ENCODE results near the gene SYNJ2. TPM values are rescaled to one million over a fixed set of nuclear protein-coding genes. Genes with fewer than 3 reads are reported as not detected.

SYNJ2 gene
- total RNA-seq, 3 donors from 2014 or later, result 22.9 to 27.8 (median 24.2) TPM

DNA sequence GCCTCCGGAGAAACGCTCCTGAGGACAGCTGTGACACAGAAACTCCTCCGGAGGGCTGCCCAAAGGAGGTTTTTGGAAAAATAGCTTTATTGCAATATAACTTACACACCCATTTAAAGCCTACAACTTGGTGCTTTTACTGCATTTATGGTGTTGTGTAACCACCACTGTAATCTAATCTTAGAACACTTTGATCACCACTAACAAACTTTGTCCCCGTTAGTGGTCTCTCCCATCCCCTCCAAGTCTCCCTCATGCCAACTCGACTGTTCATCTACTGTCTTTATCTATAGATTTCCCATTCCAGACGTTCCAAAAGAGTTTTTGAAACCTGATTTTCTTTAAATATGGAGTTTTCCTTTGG, 62.8 kb downstream of the SYNJ2 start:
- Mint-ChIP-seq H3K4me3 (no peak overlapping the region), H3K9me3 (no peaks in the 10 kb centered on the region), H3K4me1 (ENCODE audit: low read depth) (peaks cover 32% of the 10 kb centered on the region), H3K27me3 (ENCODE audit: low read depth) (no peaks in the 10 kb centered on the region), H3K36me3 (ENCODE audit: insufficient read depth) (peaks cover 33% of the 10 kb centered on the region)
- ATAC-seq, result no peak
- DNase-seq, result no peak

DNA sequence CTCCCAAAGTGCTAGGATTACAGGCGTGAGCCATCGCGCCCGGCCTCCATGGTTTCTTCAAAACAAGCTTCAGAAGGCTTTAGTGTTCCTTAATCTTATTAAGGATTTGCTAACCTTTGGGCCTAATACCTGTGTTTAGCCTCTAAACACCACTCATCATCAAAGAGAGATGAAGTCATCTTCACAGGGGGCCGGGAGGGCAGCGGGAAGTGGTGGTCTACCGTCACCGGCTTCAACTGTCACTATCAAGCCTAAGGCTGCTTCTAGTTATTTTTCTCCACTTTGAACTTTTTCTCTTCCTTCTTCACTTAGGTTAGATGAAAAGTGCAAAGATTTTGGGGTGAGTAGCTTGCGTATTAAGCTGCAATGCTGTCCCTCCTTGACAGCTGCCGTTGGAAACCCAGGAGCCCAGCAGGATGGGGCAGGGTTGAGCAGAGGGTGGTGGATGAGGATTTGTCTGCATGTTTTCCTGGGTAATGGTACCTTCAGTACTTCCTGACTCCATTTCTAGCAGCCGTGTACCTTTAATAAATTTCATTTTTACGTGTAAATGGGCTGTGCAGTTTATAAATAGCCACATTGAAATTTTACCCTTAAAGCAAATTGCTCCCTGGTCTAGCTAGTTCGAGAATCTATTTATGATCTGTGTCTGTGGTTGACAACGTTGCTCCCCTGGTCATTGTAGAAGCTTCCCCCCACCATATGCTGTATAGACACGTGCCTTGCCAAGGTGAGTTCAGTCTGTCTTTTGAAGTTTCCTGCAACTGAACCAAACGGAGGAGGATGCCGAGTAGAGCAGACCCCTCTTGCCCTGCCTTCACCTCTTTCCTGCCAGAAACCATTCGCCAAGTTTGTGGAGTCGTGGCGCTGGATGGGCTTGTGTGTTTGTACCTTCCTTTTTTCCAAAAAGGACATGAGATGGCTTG, 64.8 kb downstream of the SYNJ2 start:
- Mint-ChIP-seq H3K27me3 (ENCODE audit: low read depth) (no peaks in the 10 kb centered on the region), H3K36me3 (ENCODE audit: insufficient read depth) (peaks cover 29% of the 10 kb centered on the region), H3K9me3 (no peaks in the 10 kb centered on the region), H3K4me3 (peak overlapping the region; percentile 27), H3K4me1 (ENCODE audit: low read depth) (peaks cover 15% of the 10 kb centered on the region)
- ATAC-seq (peak; percentile 49 to 67), DNase-seq (no peak)

DNA sequence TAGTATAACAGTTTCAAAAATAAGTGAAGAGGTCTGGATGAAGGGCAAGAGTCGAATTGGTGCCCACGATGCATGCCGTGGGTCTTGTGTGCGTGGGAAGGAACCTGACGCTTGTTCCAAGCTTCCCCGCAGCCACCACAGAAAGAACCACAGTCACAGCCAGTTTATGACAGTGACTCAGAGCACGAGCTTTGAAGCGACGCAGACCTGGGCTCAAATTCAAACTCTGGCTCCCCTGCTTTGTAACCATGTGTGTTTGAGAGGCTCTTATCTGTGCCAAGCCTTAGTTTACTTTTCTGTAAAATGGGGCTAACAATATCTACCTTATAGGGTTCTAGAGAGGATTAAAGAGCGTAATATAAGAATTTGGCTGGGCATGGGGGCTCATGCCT, 65.5 kb downstream of the SYNJ2 start:
- Mint-ChIP-seq H3K4me3 (peak overlapping the region; percentile 27), H3K27me3 (ENCODE audit: low read depth) (no peaks in the 10 kb centered on the region), H3K36me3 (ENCODE audit: insufficient read depth) (peaks cover 30% of the 10 kb centered on the region), H3K9me3 (no peaks in the 10 kb centered on the region), H3K4me1 (ENCODE audit: low read depth) (peaks cover 15% of the 10 kb centered on the region)
- DNase-seq (peak; percentile 61), ATAC-seq (peak; percentile 89 to 91)

DNA sequence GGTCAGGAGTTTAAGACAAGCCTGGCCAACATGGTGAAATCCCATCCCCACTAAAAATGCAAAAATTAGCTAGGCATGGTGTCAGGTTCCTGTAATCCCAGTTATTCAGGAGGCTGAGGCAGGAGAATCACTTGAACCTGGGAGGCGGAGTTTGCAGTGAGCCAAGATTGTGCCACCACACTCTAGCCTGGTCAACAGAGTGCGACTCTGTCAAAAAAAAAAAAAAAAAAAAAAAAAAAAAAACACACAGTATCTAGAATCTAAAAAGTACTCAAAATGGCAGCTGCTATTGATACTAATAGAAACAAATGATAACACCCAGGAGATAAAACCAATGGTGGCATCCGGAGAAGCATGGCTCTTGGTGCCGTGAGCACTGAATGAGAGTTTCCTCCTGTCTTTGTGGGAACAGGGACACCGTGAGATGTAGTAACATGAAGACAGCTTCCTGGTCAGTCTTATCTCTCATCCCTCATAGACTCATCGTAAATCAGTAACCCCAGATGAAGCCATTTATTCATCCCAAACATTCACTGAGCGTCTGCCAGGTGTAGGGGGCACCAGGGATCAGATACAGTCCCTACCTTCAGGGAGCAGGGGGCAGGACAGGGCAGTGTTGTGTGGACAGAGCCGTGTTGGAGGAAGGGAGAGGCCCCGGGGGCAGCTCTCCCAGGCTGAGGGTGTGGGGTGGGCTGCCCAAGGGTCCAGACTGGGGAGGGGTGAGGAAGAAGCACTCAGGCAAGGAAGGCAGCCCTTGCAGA, 66.1 kb downstream of the SYNJ2 start:
- Mint-ChIP-seq H3K9me3 (no peaks in the 10 kb centered on the region), H3K4me3 (no peak overlapping the region), H3K27me3 (ENCODE audit: low read depth) (no peaks in the 10 kb centered on the region), H3K4me1 (ENCODE audit: low read depth) (peaks cover 20% of the 10 kb centered on the region), H3K36me3 (ENCODE audit: insufficient read depth) (peaks cover 28% of the 10 kb centered on the region)
- ATAC-seq, result no peak
- no peak for DNase-seq

DNA sequence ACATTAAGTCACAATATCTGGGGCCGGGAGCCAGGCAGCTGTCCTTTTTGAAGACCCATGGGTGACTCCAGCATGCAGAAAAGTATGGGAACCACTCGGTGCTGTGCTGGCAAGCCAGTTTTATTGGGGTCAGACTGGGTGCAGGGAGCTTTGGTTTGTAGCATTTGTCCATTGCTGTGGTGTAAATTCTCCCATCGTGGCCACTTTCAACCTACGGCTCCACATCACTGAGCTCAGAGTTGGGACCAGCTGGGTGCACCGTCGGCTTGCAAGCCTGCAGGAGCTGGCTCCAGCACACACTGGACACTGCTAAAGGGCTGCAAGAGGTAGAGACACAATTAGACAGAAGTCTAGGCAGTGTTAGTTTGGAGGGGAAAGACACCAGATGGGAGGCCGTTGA, 66.9 kb downstream of the SYNJ2 start:
- H3K36me3 Mint-ChIP-seq (ENCODE audit: insufficient read depth), result peaks cover 26% of the 10 kb centered on the region
- H3K9me3 Mint-ChIP-seq, result no peaks in the 10 kb centered on the region
- no peak overlapping the region for H3K4me3 Mint-ChIP-seq
- H3K27me3 Mint-ChIP-seq (ENCODE audit: low read depth), result no peaks in the 10 kb centered on the region
- H3K4me1 Mint-ChIP-seq (ENCODE audit: low read depth), result peaks cover 29% of the 10 kb centered on the region
- ATAC-seq (no peak), DNase-seq (no peak)

DNA sequence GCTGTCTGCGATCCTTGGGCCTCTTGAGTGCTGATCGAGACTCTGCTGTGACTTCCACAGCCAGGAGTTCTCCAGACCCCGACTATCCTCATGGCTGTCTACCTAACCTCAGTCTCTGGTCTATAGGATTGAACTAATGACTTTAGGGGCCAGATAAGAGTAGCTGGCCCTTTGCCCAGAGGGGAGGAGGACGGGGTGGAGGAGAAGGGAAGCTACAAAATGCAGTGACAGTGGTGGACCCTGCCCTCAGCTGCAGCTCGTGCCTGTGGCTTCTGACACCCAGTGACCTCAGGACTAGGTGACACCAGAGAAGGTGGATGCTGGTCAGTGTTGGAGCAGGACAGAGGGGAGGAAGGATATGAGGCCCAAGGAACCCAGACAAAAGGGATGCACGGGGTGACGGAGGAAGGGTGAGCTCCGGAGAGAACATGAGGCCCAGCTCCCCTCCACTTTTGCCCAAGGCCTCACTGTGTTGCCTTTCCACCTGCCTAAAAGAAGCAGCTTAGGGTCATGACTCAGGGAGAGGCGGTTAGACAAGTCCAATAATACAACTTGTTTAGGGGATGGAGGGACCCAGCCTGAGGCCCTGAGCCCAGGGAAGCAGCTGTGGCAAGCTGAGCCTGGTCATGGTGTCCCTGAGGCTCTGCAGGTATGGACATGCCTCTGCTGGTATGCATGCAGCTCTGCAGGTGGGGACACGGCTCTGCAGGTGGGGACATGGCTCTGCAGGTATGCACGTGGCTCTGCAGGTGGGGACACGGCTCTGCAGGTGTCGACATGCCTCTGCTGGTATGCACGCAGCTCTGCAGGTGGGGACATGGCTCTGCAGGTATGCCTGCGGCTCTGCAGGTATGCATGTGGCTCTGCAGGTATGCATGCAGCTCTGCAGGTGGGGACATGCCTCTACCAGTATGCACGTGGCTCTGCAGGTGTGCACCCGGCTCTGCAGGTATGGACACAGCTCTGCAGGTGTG, 67.7 kb downstream of the SYNJ2 start:
- H3K4me1 Mint-ChIP-seq (ENCODE audit: low read depth), result peaks cover 32% of the 10 kb centered on the region
- H3K36me3 Mint-ChIP-seq (ENCODE audit: insufficient read depth), result peaks cover 21% of the 10 kb centered on the region
- H3K4me3 Mint-ChIP-seq, result no peak overlapping the region
- DNase-seq (peak; percentile 0), ATAC-seq (no peak)
- H3K9me3 Mint-ChIP-seq, result no peaks in the 10 kb centered on the region
- no peaks in the 10 kb centered on the region for H3K27me3 Mint-ChIP-seq (ENCODE audit: low read depth)

DNA sequence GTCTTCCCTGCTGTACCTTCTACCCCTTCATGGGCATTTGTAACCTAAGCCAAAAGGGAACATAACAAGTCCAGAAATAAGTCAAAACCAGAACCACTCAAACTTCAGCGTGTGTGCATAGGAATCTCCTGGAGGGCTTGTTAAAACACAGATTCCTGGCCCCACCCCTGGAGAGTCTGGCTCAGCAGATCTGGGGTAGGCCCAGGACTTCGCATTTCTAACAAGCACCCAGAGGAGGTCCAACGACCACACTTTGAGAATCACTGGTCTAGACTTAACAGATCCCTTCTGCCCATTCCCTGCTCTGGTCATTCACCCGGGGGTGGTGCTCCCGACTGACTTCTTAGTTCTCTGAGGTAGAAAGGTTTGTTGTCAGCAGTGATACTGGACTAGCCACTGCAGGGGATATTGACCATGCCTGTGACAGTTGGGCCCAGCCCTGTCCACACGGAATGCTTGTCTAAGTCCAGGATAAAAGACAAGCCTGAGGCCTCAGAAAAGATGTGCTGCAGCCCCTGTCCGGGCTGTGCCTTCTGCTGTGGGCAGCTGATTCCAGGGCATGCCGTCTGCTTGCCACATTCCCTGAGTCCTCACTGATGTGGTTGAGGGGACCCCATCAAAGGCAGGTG, 68.6 kb downstream of the SYNJ2 start:
- Mint-ChIP-seq H3K9me3 (no peaks in the 10 kb centered on the region), H3K36me3 (ENCODE audit: insufficient read depth) (peaks cover 22% of the 10 kb centered on the region), H3K4me3 (no peak overlapping the region), H3K27me3 (ENCODE audit: low read depth) (no peaks in the 10 kb centered on the region), H3K4me1 (ENCODE audit: low read depth) (peaks cover 32% of the 10 kb centered on the region)
- no peak for ATAC-seq
- no peak for DNase-seq

DNA sequence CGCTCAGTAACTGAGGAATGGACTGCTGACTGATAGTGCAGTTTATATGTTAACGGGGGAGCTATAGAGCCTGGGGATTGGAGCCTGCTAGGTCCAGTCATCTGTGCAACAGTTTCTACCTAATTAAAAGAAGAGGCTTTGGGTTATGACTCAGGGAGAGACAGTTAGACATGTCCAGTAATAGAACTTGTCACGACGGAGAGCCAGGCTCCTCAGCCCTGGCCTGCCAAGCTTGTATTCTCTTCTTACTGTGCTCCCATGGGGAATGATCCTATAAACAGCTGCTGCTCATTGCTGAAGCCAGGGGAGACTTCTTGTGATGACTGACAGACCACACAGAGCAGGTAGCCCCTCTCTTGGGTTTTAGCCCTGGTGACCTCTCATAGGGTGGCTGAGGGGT, 69.3 kb downstream of the SYNJ2 start:
- peaks cover 34% of the 10 kb centered on the region for H3K4me1 Mint-ChIP-seq (ENCODE audit: low read depth)
- no peaks in the 10 kb centered on the region for H3K27me3 Mint-ChIP-seq (ENCODE audit: low read depth)
- no peak for ATAC-seq
- H3K9me3 Mint-ChIP-seq, result no peaks in the 10 kb centered on the region
- no peak overlapping the region for H3K4me3 Mint-ChIP-seq
- H3K36me3 Mint-ChIP-seq (ENCODE audit: insufficient read depth), result peaks cover 22% of the 10 kb centered on the region
- peak; percentile 2 for DNase-seq

DNA sequence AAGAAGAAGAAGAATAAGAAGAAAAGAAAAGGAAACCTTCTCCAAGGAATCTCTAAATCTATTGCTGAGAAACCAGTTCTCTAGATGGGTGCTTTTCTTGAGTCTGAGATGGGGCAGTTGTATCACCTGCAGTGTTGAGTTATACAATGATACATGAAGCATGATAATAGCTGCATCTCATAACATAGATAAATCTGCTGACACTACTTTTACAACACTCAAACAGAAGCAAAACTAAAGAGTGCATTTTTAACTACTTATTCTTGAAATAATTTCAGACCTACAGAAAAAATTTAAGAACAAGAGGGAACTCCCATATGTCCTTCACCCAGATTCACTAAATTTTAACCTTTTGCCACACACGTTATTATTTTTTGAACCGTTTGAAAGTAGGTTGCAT, 70.3 kb downstream of the SYNJ2 start:
- Mint-ChIP-seq H3K27me3 (ENCODE audit: low read depth) (no peaks in the 10 kb centered on the region), H3K4me3 (no peak overlapping the region), H3K9me3 (no peaks in the 10 kb centered on the region), H3K36me3 (ENCODE audit: insufficient read depth) (peaks cover 18% of the 10 kb centered on the region), H3K4me1 (ENCODE audit: low read depth) (peaks cover 31% of the 10 kb centered on the region)
- ATAC-seq (no peak), DNase-seq (no peak)

DNA sequence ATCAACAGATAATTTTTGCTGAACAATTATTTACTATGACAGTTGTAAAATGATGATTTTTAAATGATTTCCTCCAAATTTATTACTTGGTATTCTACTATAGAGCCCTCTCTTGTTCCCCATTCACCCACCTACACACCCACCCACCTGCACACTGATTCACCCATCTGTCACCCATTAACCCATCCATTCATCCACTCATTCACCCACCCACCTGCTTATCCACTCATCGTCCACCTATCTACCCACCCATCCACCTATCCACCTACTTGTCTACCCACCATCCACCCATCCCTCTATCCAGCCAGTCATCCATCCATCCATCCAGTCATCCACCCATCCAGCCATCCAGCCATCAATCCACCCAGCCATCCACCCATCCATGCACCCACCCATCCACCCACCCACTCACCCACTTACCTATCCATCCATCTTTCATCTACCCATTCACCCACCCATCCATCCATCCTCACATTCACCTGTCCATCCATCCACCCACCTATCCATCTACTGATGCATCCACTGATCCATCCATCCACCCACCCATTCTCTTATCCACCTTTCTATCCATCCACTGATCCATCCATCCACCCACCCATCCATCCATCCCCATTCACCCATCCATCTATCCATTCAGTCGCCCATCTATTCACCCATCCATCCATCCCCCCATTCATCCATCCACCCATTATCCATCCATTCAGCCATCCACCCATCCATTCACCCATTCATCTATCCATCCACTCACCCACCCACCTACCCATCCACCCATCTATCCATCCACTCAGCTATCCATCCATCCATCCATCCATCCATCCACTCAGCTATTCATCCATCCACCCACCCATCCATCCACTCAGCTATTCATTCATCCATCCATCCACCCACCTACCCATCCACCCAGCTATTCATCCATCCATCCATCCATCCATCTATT, 72.0 kb downstream of the SYNJ2 start:
- no peak for ATAC-seq
- H3K27me3 Mint-ChIP-seq (ENCODE audit: low read depth), result no peaks in the 10 kb centered on the region
- peak; percentile 45 for DNase-seq
- H3K4me1 Mint-ChIP-seq (ENCODE audit: low read depth), result peaks cover 42% of the 10 kb centered on the region
- H3K4me3 Mint-ChIP-seq, result no peak overlapping the region
- H3K36me3 Mint-ChIP-seq (ENCODE audit: insufficient read depth), result peaks cover 13% of the 10 kb centered on the region
- no peaks in the 10 kb centered on the region for H3K9me3 Mint-ChIP-seq

DNA sequence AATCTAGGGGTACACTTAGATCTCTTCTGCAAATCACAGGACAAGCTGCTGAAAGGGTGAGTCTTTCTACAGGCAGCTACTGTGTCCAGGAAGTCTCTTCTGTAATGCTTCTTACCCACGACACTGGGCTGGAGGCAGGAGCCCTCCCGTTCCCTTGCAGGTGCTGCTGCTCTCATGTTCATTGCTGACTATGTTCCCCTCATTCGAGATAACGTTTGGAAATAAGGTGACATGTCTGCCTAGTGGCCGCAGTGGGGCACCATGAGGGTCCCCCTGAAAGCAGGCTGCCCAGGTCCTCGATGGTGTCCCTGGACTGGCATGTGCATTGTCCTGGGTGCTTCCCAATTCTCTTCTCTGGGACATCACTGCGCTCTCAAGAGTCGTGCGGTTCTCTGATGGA, 74.7 kb downstream of the SYNJ2 start:
- DNase-seq (no peak), ATAC-seq (no peak)
- peaks cover 53% of the 10 kb centered on the region for H3K4me1 Mint-ChIP-seq (ENCODE audit: low read depth)
- peaks cover 13% of the 10 kb centered on the region for H3K36me3 Mint-ChIP-seq (ENCODE audit: insufficient read depth)
- H3K9me3 Mint-ChIP-seq, result no peaks in the 10 kb centered on the region
- H3K27me3 Mint-ChIP-seq (ENCODE audit: low read depth), result no peaks in the 10 kb centered on the region
- H3K4me3 Mint-ChIP-seq, result no peak overlapping the region

DNA sequence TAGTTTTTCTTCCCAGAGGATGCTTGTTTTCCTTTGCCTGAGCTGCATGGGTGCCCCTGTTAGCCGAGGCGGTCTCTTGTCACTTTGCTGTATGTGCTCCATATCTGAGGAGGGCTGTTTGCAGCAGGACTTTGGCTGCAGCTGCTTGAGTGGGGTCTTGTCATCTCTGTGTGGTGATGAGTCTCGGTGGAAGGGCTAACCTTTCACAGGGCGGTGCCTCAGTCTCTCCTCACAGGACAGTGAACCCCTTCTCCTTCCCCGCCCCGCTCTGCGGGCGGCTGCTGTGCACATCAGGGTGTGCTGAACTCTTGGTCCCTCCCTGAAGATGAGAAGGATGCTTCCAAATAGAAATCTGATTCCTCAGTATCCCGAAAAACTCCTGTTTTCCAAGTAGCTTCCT, 75.1 kb downstream of the SYNJ2 start:
- ATAC-seq (no peak), DNase-seq (no peak)
- Mint-ChIP-seq H3K4me1 (ENCODE audit: low read depth) (peaks cover 53% of the 10 kb centered on the region), H3K27me3 (ENCODE audit: low read depth) (no peaks in the 10 kb centered on the region), H3K36me3 (ENCODE audit: insufficient read depth) (peaks cover 13% of the 10 kb centered on the region), H3K9me3 (no peaks in the 10 kb centered on the region), H3K4me3 (no peak overlapping the region)

All from activated T-cell treated with anti-CD3 and anti-CD28 coated beads, Interleukin-2, amount 50 U/mL, for 4 hours (primary cell).